Globus pallidus (tissue), 1 donor: ENCODE data around the gene MIAT.

Experiments used
- DNase-seq: peaks from one replicate; pipeline ENCODE4 v3.0.0-alpha.2; 2015; ENCODE audit warnings: low spot score

MIAT gene

DNA sequence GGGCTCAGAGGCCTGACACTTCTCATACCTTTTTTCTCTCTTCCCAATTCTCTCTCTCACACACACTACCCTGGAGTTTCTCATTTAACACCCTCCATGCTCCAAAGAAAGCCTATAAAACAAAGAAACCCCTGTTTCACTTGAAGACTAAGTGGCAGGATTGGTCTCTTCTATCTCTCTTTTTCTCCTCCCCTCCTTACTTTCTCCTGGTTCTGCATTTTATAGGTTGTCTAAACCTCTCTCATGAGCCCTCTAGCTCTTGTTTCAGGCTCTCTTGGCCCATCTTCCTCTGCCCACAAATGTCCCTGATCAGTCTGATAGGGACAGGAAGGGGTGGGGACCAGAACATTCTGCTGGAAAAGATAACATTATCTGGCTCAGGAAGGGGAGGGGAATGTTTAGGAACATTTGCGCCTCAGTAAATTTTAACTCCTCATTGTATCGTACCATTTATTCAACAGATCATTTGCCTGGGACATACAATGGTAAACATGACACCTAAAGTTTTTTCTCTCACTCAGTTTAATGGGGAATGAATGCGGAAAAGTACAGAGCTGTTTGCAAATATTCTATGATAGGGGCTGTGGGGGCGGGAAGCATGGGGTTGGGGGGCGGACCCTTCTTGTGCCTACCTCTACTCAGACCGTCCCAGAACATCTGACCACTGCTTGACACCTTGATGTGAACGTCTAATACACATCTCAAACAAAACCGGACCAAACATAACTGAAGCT, 24.8 kb upstream of the MIAT start:
- no peak for DNase-seq

- DNase-seq, result no peak
These were observed 23.2 kb upstream of the MIAT start for GRCh38 chr22:26634189-26634588.

DNA sequence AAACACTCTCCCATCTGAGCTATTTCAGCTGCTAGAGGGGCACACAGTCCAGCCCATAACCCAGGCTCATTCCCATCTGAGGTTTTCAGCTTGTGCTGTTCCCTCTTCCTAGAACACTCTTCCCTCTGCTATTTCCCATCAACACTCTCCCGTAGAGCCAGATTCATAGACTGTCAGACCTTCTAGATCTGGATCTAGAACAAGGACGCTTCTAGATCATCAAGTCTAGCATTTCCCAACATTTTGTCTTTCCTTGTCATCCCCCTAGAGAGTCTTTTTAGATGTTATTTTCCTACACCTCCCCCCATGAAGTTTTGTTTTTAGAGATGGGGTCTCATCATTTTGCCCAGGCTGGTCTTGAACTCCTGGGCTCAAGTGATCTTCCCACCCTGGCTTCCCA, 22.3 kb upstream of the MIAT start:
- DNase-seq, result no peak

DNA sequence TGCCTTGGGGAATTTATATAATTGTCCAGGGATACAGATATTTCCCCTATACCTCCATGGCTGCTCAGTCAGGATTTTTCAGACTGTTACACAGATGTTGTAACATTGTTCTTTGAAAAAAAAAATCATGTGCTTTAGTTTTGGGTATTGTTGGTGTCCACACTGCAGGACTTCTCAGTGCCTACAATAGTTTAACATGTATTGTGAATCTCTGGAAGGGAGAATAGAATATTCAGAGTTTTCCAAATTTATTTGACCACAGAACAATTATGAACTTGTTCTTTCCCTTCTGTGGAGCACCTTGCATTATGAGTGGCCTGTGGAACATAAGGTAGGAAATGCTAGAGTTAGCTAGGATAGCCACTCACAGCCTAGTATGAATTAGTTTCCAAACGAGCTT, 21.1 kb upstream of the MIAT start:
- no peak for DNase-seq

DNA sequence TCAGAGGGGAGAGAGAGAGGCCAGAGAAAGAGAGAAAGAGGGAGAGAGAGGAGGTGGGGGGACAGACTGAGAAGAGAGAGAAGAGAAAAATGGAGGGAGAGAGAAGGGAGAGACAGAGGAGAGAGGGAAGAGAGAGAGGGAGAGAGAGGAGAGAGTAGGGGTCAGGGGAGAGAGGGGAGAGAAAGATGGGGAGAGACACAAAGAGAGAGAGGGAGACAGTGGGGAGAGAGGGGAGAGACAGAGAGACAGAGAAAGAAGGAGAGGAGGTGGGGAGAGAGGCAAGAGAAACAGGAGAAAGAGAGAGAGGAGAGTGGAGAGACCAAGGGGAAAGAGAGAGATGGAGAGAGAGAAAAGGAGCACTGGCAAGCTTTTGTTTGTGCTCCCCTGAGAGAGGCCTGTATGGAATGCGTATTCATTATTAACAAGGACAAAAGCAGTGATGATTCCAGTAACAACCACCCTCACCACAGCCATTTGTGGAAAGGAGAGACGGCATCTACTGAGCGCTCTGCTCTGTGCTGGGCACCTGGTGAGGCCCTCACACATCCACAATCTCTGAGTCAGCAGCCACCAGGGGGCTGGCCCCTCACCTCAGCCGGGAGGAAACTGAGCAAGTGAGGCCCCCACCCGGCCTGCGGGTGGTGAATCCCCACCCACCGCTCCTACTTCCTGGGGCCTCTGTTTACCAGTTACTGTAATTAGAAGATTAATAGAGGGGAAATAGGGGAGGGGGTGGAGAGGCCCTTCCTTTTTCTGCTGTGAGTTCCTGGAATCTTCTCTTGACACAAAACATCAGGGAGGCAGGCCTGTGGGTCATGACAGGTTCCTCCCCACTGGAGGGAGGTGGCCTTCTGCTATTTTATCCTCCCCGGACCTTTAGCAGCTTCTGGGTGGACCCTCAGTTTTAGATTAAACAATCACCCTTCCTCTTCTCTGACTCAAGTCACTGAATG, 14.6 kb upstream of the MIAT start:
- DNase-seq, result no peak

- no peak for DNase-seq
These were observed 13.8 kb upstream of the MIAT start for GRCh38 chr22:26643418-26644100.

GRCh38 chr22:26646158-26646557, 11.2 kb upstream of the MIAT start:
- no peak for DNase-seq

- no peak for DNase-seq
These were observed 9.3 kb upstream of the MIAT start for GRCh38 chr22:26648011-26648497.

- peak; percentile 46 for DNase-seq
These were observed 8.6 kb upstream of the MIAT start for GRCh38 chr22:26648528-26649388.

- no peak for DNase-seq
These were observed 6.5 kb upstream of the MIAT start for GRCh38 chr22:26650722-26651421.

- DNase-seq, result no peak
These were observed 5.6 kb upstream of the MIAT start for GRCh38 chr22:26651815-26652214.

- no peak for DNase-seq
These were observed 773 bp downstream of the MIAT start for GRCh38 chr22:26658161-26658560.

DNA sequence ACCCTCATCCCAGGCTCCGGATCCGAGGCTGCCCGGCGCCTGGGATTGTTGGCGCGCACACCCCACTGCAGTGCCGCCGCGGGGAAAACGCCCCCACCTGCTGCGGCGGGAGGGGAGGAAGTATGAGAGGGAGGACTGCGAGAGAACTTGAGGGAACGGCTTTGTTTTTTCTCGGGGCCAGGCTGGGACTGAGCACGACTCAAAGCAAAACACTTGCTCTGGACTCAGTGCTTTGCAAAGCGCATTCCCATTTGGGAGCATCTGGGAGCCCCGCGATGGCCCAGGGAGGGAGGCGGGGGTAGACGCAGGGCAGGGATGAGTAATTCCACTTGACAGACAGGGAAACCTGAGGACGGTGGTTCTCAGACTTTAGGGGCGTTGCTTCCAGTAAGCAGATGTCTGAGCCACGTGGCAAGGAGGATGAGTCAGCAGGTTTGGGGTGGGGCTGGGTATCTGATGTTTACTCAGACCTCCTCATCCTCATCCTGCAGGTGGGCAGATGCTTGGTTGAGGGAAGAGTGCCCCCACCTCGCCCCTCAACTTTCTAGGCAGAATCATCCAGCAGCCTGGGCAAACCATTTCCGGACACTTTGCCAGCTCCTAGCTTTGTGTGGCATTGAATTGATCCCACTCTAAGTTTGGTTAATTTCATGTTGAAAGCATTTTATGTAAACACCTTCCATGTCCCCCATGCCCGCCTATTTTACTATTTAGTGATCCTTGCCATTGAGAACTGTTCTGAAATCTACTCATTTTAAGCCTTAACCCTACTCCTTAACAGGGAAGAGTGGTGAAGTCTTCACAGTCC, 1.5 kb downstream of the MIAT start:
- no peak for DNase-seq

- DNase-seq, result no peak
These were observed 3.0 kb downstream of the MIAT start for GRCh38 chr22:26660356-26660755.

DNA sequence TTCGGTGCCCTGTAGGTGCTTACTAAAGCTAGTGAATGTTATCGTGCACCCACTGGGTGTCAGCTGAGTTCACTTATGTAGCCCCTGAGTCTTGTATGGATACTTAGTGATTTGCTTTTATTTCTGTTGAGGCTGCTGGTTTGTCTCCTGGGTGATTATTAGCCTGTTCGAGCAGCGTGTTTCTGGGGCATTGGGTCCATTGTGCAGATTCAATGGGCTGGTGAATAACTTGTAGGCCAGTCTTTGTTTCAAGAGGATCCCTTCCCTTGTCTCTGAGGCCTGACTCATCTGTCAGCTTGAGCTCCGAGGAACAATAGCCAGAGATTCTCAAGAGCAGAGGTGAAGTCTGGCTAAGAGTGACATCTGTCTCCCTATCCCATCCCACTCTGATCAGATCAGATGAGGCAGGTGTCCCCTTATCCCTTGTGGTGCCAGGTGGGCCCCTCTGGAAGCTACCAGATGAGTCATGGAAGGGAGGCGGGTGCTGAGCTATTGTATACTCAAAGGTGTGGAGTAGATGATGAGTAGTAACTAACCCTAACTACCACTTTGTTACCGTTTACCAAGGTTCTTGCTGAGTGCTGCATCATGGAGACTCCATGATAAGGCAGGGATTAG, 3.7 kb downstream of the MIAT start:
- DNase-seq, result no peak

DNA sequence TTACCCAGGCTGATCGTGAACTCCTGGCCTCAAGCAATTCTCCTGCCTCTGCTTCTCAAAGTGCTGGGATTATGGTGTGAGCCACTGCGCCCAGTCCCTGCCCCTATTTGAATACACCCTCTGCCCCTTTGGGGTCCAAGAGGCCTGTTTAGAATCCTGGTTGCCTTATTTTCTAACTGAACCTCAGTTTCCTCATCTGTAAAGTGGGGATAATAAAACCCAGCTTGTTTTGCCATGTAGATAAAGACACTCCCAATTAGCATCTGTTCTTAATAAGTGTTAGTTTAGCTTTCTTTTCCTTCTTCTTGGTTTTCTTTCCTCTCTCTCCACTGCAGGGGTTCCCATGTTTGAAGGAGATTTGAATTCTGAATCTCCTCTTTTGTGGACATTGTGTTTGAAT, 4.8 kb downstream of the MIAT start:
- no peak for DNase-seq

- DNase-seq, result no peak
These were observed 6.1 kb downstream of the MIAT start for GRCh38 chr22:26663374-26663923.

DNA sequence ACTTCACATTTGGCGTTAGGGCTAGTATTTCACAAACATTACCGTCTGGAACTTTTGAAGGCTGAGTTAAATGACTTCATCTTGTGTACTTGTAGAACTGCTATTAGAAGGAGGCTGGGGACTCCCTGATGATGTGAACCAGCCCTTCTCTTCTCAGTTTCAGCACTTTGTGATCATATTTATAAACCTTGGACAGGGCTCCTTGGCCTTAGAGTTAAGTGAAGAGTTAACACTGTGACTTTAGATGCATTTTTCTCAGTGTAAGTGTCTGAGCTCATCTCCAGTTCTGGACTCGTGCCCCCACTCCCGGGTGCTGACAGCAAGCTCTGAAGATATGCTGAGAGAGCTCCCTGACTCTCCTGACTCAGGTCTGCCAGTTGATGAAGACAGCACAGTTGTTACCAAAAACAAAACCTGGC, 8.4 kb downstream of the MIAT start:
- DNase-seq, result no peak

DNA sequence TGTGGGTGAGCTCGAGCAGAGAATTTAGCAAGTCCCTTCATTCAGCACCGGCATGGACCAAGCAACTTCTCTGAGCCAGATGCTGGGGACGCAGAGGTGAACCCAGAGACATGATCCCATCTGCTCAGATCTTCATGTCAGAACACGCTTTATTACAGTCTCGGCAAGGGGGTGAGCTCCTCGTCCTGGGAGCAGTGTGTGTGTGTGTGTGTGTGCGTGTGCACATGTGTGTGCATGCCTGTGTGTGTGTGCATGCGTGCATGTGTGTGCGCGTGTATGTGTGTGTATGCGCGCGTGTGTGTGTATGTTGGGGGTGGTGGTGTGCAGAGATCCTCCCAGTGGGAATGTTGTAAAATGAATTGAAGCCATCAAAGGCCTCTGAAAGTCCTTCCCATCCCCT, 9.8 kb downstream of the MIAT start:
- no peak for DNase-seq
